Measurements from ENCODE around the gene GPR84.

GRCh38 chr12:54349036-54349435, 15.2 kb downstream of the GPR84 start:
- TF ChIP-seq CTCF (conservative IDR thresholded peaks at IDR 0.05) (no peak), EZH2 (IDR thresholded peaks at IDR 0.05; ENCODE audit: low read depth) (no peak)

All from PC-9 (cell line).